ENCODE results near the gene PLEK2. TPM values are rescaled to one million over a fixed set of nuclear protein-coding genes. Genes with fewer than 3 reads are reported as not detected.
"Not testable (repeated sequence)": the region's sequence is repeated elsewhere in the genome, so short reads cannot be mapped to it uniquely, and the experiment has no call there.

PLEK2 gene
- polyA plus RNA-seq, 1 donor = 0.62 TPM

DNA sequence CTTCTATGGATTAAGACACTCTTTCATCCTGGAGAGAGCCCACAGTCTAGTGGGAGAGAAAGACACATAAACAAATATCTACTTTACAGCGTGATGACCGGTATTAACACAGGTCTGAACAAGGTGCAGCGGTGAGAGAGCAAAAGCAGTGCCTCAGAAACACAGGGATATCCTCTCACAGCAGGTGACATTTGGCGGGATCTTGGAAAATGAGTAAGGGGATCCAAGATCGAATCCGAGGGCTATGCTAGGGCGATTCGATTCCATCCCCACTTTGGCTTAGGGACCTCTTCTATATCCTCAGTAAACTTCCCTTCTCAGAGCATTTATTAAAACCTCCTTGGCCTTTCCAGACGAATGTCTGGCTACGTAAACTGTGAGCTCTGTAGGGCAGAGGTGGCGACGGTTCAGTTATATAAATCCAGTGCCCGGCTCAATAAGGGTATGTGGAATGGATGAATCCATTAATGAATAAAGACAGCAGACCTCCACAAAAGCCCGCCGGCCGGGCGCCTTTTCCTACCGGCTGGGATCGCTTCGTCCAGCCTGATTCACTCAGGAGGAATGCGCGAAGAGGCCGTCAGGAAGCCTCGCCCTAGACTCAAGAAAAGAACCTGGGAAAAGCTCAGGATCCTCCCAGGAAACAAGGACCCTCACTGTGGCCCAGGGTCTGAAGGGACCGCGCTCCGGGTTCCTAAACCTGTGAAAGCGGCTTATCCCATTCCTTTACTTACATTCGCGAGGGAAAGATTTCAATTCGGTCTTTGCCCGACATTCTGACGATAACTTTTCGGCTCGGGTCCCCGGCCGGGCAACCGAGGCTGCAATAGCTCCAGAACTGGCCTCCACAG, 52.8 kb downstream of the PLEK2 start:
- no peak for DNase-seq

GRCh38 chr14:67357969-67358354, 54.0 kb downstream of the PLEK2 start:
- DNase-seq = no peak

GRCh38 chr14:67357186-67357968, 54.6 kb downstream of the PLEK2 start:
- no peak for DNase-seq

DNA sequence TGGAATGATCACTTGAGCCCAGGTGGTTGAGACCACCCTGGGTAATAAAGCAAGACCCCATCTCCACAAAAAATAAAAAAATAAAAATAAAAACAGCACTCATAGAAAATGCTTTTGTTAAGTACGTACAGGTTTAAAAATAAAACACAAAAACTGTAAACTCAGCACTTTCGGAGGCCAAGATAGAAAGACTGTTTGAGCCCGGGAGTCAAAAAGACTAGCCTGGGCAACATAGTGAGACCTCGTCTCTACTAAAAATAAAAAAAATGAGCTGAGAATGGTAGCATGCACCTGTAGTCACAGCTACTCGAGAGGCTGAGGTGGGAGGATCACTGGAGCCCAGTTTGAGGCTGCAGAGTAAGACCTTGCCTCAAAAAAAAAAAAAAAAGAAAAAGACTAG, 59.9 kb downstream of the PLEK2 start:
- no peak for DNase-seq

GRCh38 chr14:67345583-67345982, 66.4 kb downstream of the PLEK2 start:
- no peak for DNase-seq

DNA sequence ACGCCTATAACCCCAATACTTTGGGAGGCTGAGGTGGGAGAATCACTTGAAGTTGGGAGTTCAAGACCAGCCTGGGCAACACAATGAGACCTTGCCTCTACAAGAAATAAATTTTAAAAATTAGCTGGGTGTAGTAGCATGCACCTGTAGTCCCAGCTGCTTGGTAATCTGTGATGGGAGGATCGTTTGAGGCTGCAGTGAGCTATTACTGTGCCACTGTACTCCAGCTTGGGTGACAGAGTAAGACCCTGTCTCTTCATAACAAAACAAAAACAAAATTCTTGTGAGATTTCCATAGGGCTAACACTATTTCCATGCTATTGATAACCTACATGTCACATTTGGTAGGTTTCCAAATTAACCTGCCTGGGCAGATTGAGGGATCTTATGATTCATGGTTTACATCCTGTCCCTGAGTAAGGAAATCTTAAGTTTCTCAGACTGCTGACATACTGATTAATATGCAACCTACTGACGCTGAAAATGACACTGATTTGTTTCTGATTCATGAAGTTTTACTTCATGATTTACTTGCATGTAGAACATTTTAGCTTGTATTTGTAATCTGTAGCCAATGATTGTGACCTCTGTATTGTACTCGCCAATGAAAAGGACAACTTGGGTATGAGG, 68.2 kb downstream of the PLEK2 start:
- no peak for DNase-seq

GRCh38 chr14:67341231-67341630, 70.7 kb downstream of the PLEK2 start:
- not testable (repeated sequence) for DNase-seq

Other genes starting within 250 kb of the PLEK2 start
- 0.39 TPM for gene GARIN2, start 222.7 kb downstream of the PLEK2 start, polyA plus RNA-seq (ENCODE audit: insufficient read length)
- gene PALS1, start 170.7 kb downstream of the PLEK2 start, polyA plus RNA-seq (ENCODE audit: insufficient read length) = 13.0 TPM
- gene ATP6V1D, start 52.4 kb downstream of the PLEK2 start, polyA plus RNA-seq (ENCODE audit: insufficient read length) = 68.2 TPM
- gene EIF2S1, start 51.8 kb downstream of the PLEK2 start, polyA plus RNA-seq (ENCODE audit: insufficient read length) = 82.4 TPM
- 0.31 TPM for gene TMEM229B, start 76.6 kb upstream of the PLEK2 start, polyA plus RNA-seq (ENCODE audit: insufficient read length)
- 2.0 TPM for gene PLEKHH1, start 121.1 kb upstream of the PLEK2 start, polyA plus RNA-seq (ENCODE audit: insufficient read length)
- 14.6 TPM for gene PIGH, start 188.1 kb upstream of the PLEK2 start, polyA plus RNA-seq (ENCODE audit: insufficient read length)
- 2.1 TPM for gene ARG2, start 207.8 kb upstream of the PLEK2 start, polyA plus RNA-seq (ENCODE audit: insufficient read length)

Data from hindlimb muscle (tissue), 1 donor.